ENCODE data around the gene C19orf73. TPM values are rescaled to one million over a fixed set of nuclear protein-coding genes. Genes with fewer than 3 reads are reported as not detected.
"Not testable (repeated sequence)": the region's sequence is repeated elsewhere in the genome, so short reads cannot be mapped to it uniquely, and the experiment has no call there.

C19orf73 gene
- total and polyA plus RNA-seq, 5 experiments from 2014 or later: 1.6 to 7.0 (median 3.0) TPM

DNA sequence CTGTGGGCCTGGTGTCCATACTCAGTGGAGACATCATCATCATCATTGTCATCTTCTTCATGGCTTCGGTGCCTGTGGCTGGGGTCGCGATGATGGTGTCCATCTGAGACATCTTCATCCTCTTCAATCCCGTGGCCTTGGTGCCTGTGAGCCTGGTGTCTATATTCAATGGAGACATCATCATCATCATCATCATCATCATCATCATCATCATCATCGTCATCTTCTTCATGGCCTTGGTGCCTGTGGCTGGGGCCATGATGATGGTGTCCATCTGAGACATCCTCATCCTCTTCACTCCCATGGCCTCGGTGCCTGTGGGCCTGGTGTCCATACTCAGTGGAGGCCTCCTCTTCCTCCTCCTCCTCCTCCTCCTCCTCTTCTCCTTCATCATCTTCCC lies 35.3 kb upstream of the C19orf73 start:
- H3K27me3 Mint-ChIP-seq: peaks cover 23 to 82% (median 57%) of the 10 kb centered on the region in 5 donors
- H3K27ac Mint-ChIP-seq: peak overlapping the region in 2 of 10 donors; percentile 53 to 83
- H3K4me3 Mint-ChIP-seq: peak overlapping the region in 2 of 10 donors; percentile 24 to 60
- ATAC-seq (no peak), DNase-seq (no peak)
- peaks cover 0 to 9% (median 8%) of the 10 kb centered on the region in 3 donors for H3K36me3 Mint-ChIP-seq
- POLR2A ChIA-PET: no interaction called here
- peaks cover 18 to 36% (median 33%) of the 10 kb centered on the region in 4 donors for H3K4me1 Mint-ChIP-seq
- peaks cover 0 to 14% (median 2%) of the 10 kb centered on the region in 9 donors for H3K9me3 Mint-ChIP-seq

DNA sequence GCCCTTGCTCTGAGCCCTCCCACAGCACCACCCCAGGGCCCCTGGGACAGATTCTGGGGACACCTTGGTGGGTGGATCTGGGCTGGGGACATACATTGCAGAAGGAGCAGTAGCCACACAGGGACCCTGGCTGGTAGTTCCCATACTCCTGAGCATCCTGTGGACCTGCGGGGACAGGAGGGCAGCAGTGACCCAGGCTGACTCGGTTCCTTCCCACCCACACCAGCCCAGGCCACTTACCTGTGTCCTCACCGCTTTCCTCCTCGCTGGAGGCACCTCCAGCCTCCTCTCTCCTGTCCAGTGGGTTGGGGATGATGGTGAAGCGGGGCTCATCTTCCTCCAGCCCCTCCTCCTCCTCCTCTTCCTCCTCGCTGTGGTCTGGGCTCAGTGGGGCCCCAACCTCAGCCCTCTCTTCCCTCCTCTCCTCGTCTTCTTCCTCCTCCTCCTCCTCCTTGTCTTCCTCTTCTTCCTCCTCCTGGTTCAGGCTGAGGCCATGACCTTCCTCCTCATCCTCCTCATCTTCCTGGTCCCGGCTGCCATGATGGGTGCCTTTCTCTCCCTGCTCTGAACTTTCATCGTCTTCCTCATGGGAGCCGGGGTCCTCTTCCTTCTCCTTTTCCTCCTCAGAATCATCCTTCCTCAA lies 34.3 kb upstream of the C19orf73 start:
- POLR2A ChIA-PET: no interaction called here
- ATAC-seq (no peak), DNase-seq (no peak)
- peak overlapping the region in 1 of 10 donors; percentile 68 for H3K27ac Mint-ChIP-seq
- H3K4me3 Mint-ChIP-seq: peak overlapping the region in 3 of 10 donors; percentile 15 to 48 (median 36)
- H3K4me1 Mint-ChIP-seq: peaks cover 21 to 42% (median 37%) of the 10 kb centered on the region in 4 donors
- peaks cover 24 to 86% (median 59%) of the 10 kb centered on the region in 5 donors for H3K27me3 Mint-ChIP-seq
- peaks cover 0 to 14% (median 2%) of the 10 kb centered on the region in 9 donors for H3K9me3 Mint-ChIP-seq
- H3K36me3 Mint-ChIP-seq: peaks cover 0 to 8% (median 6%) of the 10 kb centered on the region in 3 donors

GRCh38 chr19:49152119-49152550 lies 33.2 kb upstream of the C19orf73 start:
- POLR2A ChIA-PET: no interaction called here
- peak overlapping the region in 7 of 10 donors; percentile 28 to 88 (median 66) for H3K4me3 Mint-ChIP-seq
- H3K4me1 Mint-ChIP-seq: peaks cover 19 to 37% (median 31%) of the 10 kb centered on the region in 4 donors
- peaks cover 0 to 14% (median 2%) of the 10 kb centered on the region in 9 donors for H3K9me3 Mint-ChIP-seq
- peaks cover 27 to 86% (median 64%) of the 10 kb centered on the region in 5 donors for H3K27me3 Mint-ChIP-seq
- no peak for DNase-seq
- H3K27ac Mint-ChIP-seq: peak overlapping the region in 1 of 10 donors; percentile 76
- ATAC-seq: peak; percentile 8 to 14
- H3K36me3 Mint-ChIP-seq: peaks cover 0 to 7% (median 4%) of the 10 kb centered on the region in 3 donors

GRCh38 chr19:49151267-49152118 lies 32.5 kb upstream of the C19orf73 start:
- POLR2A ChIA-PET: interaction anchor here (0.5 to 1.3 kb wide), 3 partner anchors 30 to 340 kb away, joined by 4 to 7 read pairs (median 4); partner anchors contain the start of genes BCAT2 and LIN7B
- DNase-seq: peak in 4 of 10 donors; percentile 16 to 42 (median 36)
- H3K4me1 Mint-ChIP-seq: peaks cover 19 to 37% (median 31%) of the 10 kb centered on the region in 4 donors

GRCh38 chr19:49150944-49151243 lies 32.0 kb upstream of the C19orf73 start:
- Mint-ChIP-seq H3K4me1 (peaks cover 19 to 41% (median 34%) of the 10 kb centered on the region in 4 donors), H3K4me3 (peak overlapping the region; percentile 12 to 88 (median 74)), H3K27ac (no peak overlapping the region), H3K36me3 (peaks cover 0 to 7% (median 4%) of the 10 kb centered on the region in 3 donors), H3K27me3 (peaks cover 29 to 87% (median 67%) of the 10 kb centered on the region in 5 donors), H3K9me3 (peaks cover 0 to 14% (median 2%) of the 10 kb centered on the region in 9 donors)
- DNase-seq (no peak), ATAC-seq (no peak)
- POLR2A ChIA-PET: interaction anchor here (0.5 to 1.3 kb wide), 3 partner anchors 29 to 340 kb away, joined by 4 to 7 read pairs (median 4); partner anchors contain the start of genes BCAT2 and LIN7B

More at GRCh38 chr19:49151267-49152118, 32.5 kb upstream of the C19orf73 start:
- peak overlapping the region in 3 of 10 donors; percentile 65 to 76 (median 72) for H3K27ac Mint-ChIP-seq
- peak overlapping the region; percentile 28 to 88 (median 66) for H3K4me3 Mint-ChIP-seq
- H3K9me3 Mint-ChIP-seq: peaks cover 0 to 14% (median 2%) of the 10 kb centered on the region in 9 donors
- peak; percentile 23 to 44 for ATAC-seq
- peaks cover 30 to 87% (median 67%) of the 10 kb centered on the region in 5 donors for H3K27me3 Mint-ChIP-seq
- peaks cover 0 to 7% (median 4%) of the 10 kb centered on the region in 3 donors for H3K36me3 Mint-ChIP-seq

DNA sequence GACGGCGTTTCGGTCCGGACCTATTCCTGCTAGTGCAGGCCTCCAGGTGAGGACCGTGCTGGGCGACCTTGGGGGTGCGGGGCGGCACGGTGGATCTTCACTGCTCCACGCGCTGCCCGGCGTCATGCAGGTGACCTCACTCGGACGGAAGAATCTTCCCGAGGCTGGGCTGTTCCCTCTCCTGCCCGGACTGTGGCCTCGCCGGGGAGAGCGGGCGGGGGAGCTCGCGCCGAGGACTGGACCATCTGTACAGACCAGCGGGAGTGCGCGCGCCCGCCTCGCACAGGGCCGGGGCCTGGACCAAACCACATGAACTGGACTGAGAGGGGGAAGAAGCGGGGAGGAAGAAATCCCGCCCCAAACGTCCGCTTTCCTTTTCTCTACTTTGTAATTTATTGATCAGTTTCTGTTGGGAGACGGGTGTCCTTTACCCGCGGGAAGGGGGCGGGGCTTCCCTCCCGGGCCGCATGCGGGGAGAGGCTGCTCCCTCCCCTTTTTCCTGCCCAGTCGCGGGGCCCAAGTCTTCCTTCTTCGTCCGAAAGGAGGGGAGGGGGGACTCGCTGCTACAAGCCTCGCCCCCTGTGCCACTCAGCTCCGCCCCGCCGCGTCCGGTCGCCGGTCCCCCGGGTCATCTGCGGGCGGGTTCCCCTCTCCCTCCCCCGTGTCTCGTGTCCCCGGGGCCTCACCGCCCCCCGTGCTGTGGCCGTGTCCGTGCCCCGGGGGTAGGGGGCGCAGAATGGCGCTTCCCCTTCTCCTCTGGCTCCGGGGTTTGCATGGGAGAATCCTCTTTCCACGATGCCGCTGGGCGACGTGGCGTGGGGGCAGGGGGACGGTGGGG lies 31.4 kb upstream of the C19orf73 start:
- DNase-seq: peak in 2 of 10 donors; percentile 21 to 37
- Mint-ChIP-seq H3K4me3 (peak overlapping the region; percentile 67 to 88 (median 81)), H3K27me3 (peaks cover 31 to 87% (median 65%) of the 10 kb centered on the region in 5 donors), H3K4me1 (peaks cover 23 to 46% (median 37%) of the 10 kb centered on the region in 4 donors), H3K36me3 (peaks cover 0 to 7% (median 4%) of the 10 kb centered on the region in 3 donors), H3K9me3 (peaks cover 0 to 14% (median 2%) of the 10 kb centered on the region in 9 donors), H3K27ac (no peak overlapping the region)
- POLR2A ChIA-PET: interaction anchor here (1.3 kb wide), 1 partner anchor 36 kb away, joined by 4 read pairs; the partner anchor contains the start of gene LIN7B
- ATAC-seq: peak in 1 of 2 donors; percentile 17

GRCh38 chr19:49149652-49150105 lies 30.7 kb upstream of the C19orf73 start:
- Mint-ChIP-seq H3K4me1 (peaks cover 23 to 46% (median 38%) of the 10 kb centered on the region in 4 donors), H3K36me3 (peaks cover 0 to 7% (median 2%) of the 10 kb centered on the region in 3 donors), H3K4me3 (peak overlapping the region; percentile 67 to 88 (median 81)), H3K27me3 (peaks cover 33 to 84% (median 61%) of the 10 kb centered on the region in 5 donors), H3K9me3 (peaks cover 0 to 12% (median 2%) of the 10 kb centered on the region in 9 donors), H3K27ac (no peak overlapping the region)
- POLR2A ChIA-PET: interaction anchor here (0.6 to 1.3 kb wide), 3 partner anchors 30 to 191 kb away, joined by 4 read pairs; partner anchors contain the start of gene PPFIA3
- DNase-seq (no peak), ATAC-seq (no peak)

DNA sequence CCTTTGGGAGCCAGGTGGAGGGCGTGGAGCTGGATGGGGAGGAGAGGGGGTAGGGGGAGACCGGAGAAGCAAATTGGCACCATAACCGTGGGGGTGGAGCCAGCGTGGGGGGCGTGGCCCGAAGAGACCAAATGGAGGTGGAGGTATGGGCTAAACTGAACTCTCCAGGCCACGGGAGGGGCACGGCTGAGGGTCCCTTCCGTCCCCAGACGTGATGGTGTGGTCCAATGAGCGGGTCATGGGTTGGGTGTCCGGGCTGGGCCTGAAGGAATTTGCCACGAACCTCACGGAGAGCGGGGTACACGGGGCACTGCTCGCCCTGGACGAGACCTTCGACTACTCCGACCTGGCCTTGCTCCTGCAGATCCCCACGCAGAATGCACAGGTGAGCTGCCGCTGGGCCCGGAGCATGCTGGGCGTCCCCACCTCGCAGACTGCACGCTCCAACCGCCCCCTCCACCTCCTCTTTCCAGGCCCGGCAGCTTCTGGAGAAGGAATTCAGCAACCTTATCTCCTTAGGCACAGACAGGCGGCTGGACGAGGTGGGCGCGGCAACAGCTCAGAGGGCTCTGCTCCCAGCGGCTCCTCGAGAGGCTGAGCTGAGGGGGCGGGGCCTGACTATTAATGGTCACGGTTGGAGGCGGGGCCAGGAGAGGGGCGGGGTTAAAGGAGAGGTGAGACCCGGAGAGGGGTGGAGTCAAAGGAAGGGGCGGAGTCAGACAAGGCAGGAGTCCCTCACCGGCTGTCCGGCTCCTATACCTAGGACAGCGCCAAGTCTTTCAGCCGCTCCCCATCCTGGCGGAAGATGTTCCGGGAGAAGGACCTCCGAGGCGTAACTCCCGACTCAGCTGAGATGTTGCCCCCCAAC lies 30.1 kb upstream of the C19orf73 start:
- Mint-ChIP-seq H3K9me3 (peaks cover 0 to 6% (median 1%) of the 10 kb centered on the region in 9 donors), H3K27me3 (peaks cover 27 to 77% (median 54%) of the 10 kb centered on the region in 5 donors), H3K27ac (peak overlapping the region in 1 of 10 donors; percentile 15), H3K4me1 (peaks cover 23 to 46% (median 38%) of the 10 kb centered on the region in 4 donors), H3K36me3 (peaks cover 0 to 7% (median 0%) of the 10 kb centered on the region in 3 donors), H3K4me3 (peak overlapping the region; percentile 32 to 88 (median 80))
- POLR2A ChIA-PET: interaction anchor here (0.6 to 1.3 kb wide), 3 partner anchors 29 to 190 kb away, joined by 4 read pairs; partner anchors contain the start of gene PPFIA3
- peak; percentile 52 to 54 for ATAC-seq
- peak; percentile 58 to 88 (median 70) for DNase-seq

DNA sequence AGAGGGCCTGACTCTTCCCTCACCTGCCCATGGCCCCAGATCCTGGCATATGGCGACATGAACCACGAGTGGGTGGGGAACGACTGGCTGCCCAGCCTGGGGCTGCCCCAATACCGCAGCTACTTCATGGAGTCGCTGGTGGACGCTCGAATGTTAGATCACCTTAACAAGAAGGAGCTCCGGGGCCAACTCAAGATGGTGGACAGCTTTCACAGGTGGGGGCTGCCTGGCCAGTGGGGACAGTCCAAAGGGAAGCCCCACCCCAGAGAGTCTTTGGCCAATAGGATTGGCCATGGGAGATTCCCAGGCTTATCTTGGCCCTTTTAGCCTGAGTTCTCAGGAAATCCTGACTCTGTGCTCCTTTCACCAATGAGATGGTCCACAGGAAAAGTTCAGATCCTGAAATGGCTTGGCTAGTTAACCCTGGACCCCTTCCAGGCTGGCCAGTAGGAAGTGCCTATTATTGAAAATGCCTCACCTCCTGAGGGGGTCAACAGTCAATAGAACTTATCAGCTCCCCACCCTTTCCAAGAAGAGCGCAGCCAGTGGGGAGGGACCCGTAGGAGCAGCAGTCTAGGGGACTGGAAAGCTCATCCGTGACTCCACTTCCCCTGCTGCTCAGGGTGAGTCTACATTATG lies 29.2 kb upstream of the C19orf73 start:
- Mint-ChIP-seq H3K4me3 (peak overlapping the region in 9 of 10 donors; percentile 59 to 87 (median 74)), H3K9me3 (peaks cover 0 to 3% (median 0%) of the 10 kb centered on the region in 9 donors), H3K36me3 (peaks cover 0 to 7% (median 0%) of the 10 kb centered on the region in 3 donors), H3K27me3 (peaks cover 22 to 73% (median 48%) of the 10 kb centered on the region in 5 donors), H3K4me1 (peaks cover 18 to 48% (median 36%) of the 10 kb centered on the region in 4 donors), H3K27ac (peak overlapping the region in 1 of 10 donors; percentile 15)
- ATAC-seq (no peak), DNase-seq (no peak)
- POLR2A ChIA-PET: interaction anchor here (0.5 to 1.3 kb wide), 3 partner anchors 27 to 748 kb away, joined by 4 to 6 read pairs (median 5); no protein-coding TSS in a partner anchor

- not testable (repeated sequence) for ATAC-seq, DNase-seq, H3K9me3 Mint-ChIP-seq, H3K36me3 Mint-ChIP-seq, H3K27ac Mint-ChIP-seq
- POLR2A ChIA-PET: interaction anchor here (0.7 to 1.1 kb wide), 2 partner anchors 32 to 155 kb away, joined by 3 read pairs; partner anchors contain the start of gene LIN7B
- H3K27me3 Mint-ChIP-seq: peaks cover 26 to 68% (median 48%) of the 10 kb centered on the region in 5 donors
- H3K4me3 Mint-ChIP-seq: peak overlapping the region in 1 of 10 donors; percentile 4
- peaks cover 22 to 54% (median 36%) of the 10 kb centered on the region in 4 donors for H3K4me1 Mint-ChIP-seq
Observed at GRCh38 chr19:49146408-49146770, 27.4 kb upstream of the C19orf73 start.
